IMR-90 (cell line): Measurements from ENCODE around the gene RYK.

Experiments
- BHLHE40 ChIP-seq: fragments of 150-350 bp; IDR thresholded peaks from 2 replicates; pipeline ENCODE4 v1.6.1; 2016; ENCODE audit warnings: mild to moderate bottlenecking, low read depth, low read length
- CEBPB ChIP-seq: IDR thresholded peaks from 2 replicates; pipeline ENCODE4 v1.6.1; 2012; ENCODE audit warnings: low read depth, low read length, improper control_type of control experiment
- FOS ChIP-seq: fragments of 150-350 bp; IDR thresholded peaks from 2 replicates; pipeline ENCODE4 v1.6.1; 2016; ENCODE audit warnings: low read depth, low read length
- MAFK ChIP-seq: IDR thresholded peaks from 2 replicates; pipeline ENCODE4 v1.6.1; 2012; ENCODE audit warnings: low read depth, low read length, improper control_type of control experiment
- NFE2L2 ChIP-seq: fragments of 150-350 bp; IDR thresholded peaks from 2 replicates; pipeline ENCODE4 v1.6.1; 2016; ENCODE audit warnings: low read depth, mild to moderate bottlenecking, low read length
- POLR2A ChIP-seq: IDR thresholded peaks from 2 replicates; pipeline ENCODE4 v1.6.1; 2012; ENCODE audit warnings: mild to moderate bottlenecking, low read depth, low read length
- RAD21 ChIP-seq: IDR thresholded peaks from 2 replicates; pipeline ENCODE4 v1.6.1; 2012; ENCODE audit warnings: low read length, improper control_type of control experiment
- RCOR1 ChIP-seq: IDR thresholded peaks from 2 replicates; pipeline ENCODE4 v1.6.1; 2012; ENCODE audit warnings: mild to moderate bottlenecking, low read length, improper control_type of control experiment; ENCODE audit not compliant: insufficient replicate concordance
- RFX5 ChIP-seq: IDR thresholded peaks from 2 replicates; pipeline ENCODE4 v1.8.0; 2012; ENCODE audit warnings: low read depth, mild to moderate bottlenecking, low read length, moderate library complexity
- SMC3 ChIP-seq: fragments of 150-350 bp; IDR thresholded peaks from 2 replicates; pipeline ENCODE4 v1.6.1; 2016; ENCODE audit warnings: low read depth, mild to moderate bottlenecking, antibody characterized with exemption, low read length, moderate library complexity
- TF ChIP-seq, protein P1 (sequence below): conservative IDR thresholded peaks from 2 replicates; pipeline ENCODE4 v1.5.1; 2012; ENCODE audit warnings: mild to moderate bottlenecking, low read depth, low read length, improper control_type of control experiment
- TF ChIP-seq, protein P2 (sequence below): fragments of 150-350 bp; IDR thresholded peaks from 2 replicates; pipeline ENCODE4 v1.6.1; 2017; ENCODE audit warnings: mild to moderate bottlenecking, antibody characterized with exemption, low read length, low read depth
- TF ChIP-seq, protein P3 (sequence below): fragments of 150-350 bp; IDR thresholded peaks from 2 replicates; pipeline ENCODE4 v1.6.1; 2016; ENCODE audit warnings: low read depth, mild to moderate bottlenecking, low read length, moderate library complexity, borderline replicate concordance

DNA sequence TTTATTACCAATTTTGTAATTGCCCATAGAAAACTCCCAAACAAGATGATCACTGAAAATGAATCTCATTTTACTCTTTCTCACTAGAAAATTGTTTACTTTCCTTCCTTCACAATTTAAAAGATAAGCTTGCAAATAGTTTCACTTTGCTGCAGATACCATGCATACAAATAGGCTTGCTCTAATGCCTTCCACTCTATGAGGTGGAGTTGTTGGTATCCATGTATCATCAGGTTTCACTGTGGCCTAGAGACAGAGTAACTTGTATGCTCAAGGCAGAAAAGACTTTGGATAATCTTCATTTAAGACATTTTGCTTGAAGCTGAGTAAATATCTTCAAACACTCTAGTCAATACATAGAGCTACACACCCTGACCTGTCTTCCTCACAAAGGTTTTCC, 60.8 kb downstream of the RYK start:
- TF ChIP-seq POLR2A (no peak), SMC3 (no peak), RAD21 (no peak), CEBPB (no peak), BHLHE40 (no peak), FOS (no peak), RFX5 (no peak), NFE2L2 (no peak), MAFK (no peak), RCOR1 (no peak)
- TF ChIP-seq, protein P1, sequence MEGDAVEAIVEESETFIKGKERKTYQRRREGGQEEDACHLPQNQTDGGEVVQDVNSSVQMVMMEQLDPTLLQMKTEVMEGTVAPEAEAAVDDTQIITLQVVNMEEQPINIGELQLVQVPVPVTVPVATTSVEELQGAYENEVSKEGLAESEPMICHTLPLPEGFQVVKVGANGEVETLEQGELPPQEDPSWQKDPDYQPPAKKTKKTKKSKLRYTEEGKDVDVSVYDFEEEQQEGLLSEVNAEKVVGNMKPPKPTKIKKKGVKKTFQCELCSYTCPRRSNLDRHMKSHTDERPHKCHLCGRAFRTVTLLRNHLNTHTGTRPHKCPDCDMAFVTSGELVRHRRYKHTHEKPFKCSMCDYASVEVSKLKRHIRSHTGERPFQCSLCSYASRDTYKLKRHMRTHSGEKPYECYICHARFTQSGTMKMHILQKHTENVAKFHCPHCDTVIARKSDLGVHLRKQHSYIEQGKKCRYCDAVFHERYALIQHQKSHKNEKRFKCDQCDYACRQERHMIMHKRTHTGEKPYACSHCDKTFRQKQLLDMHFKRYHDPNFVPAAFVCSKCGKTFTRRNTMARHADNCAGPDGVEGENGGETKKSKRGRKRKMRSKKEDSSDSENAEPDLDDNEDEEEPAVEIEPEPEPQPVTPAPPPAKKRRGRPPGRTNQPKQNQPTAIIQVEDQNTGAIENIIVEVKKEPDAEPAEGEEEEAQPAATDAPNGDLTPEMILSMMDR: no peak
- TF ChIP-seq, protein P2, sequence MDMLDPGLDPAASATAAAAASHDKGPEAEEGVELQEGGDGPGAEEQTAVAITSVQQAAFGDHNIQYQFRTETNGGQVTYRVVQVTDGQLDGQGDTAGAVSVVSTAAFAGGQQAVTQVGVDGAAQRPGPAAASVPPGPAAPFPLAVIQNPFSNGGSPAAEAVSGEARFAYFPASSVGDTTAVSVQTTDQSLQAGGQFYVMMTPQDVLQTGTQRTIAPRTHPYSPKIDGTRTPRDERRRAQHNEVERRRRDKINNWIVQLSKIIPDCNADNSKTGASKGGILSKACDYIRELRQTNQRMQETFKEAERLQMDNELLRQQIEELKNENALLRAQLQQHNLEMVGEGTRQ: no peak
- TF ChIP-seq, protein P3, sequence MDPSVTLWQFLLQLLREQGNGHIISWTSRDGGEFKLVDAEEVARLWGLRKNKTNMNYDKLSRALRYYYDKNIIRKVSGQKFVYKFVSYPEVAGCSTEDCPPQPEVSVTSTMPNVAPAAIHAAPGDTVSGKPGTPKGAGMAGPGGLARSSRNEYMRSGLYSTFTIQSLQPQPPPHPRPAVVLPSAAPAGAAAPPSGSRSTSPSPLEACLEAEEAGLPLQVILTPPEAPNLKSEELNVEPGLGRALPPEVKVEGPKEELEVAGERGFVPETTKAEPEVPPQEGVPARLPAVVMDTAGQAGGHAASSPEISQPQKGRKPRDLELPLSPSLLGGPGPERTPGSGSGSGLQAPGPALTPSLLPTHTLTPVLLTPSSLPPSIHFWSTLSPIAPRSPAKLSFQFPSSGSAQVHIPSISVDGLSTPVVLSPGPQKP: no peak
